Astrocyte (in vitro differentiated cells and primary cell): ENCODE results near the gene RAF1. TPM values are rescaled to one million over a fixed set of nuclear protein-coding genes. Genes with fewer than 3 reads are reported as not detected.

Source experiments
- DNase-seq: peaks from one replicate; pipeline ENCODE4 v3.0.0-alpha.2; 2010; ENCODE audit warnings: low read depth
- FAIRE-seq: peaks from 2 replicates; lab custom pipeline; 2011; peaks lifted over from hg19 to GRCh38; lab: Jason Lieb, UNC
- H2AFZ ChIP-seq: 2 replicates; pipeline ENCODE4 v1.6.0; 2012; ENCODE audit warnings: low read depth, low read length, inconsistent platforms
- H3K27ac ChIP-seq: 2 replicates; pipeline ENCODE4 v1.5.1; 2011; ENCODE audit warnings: low read depth, low read length, inconsistent platforms
- H3K27me3 ChIP-seq: 2 replicates; pipeline ENCODE4 v1.6.0; 2011; ENCODE audit warnings: low read length, inconsistent platforms; ENCODE audit not compliant: insufficient read depth
- H3K36me3 ChIP-seq: 2 replicates; pipeline ENCODE4 v1.5.1; 2011; ENCODE audit warnings: low read length, inconsistent platforms; ENCODE audit not compliant: insufficient read depth
- H3K4me1 ChIP-seq: 2 replicates; pipeline ENCODE4 v1.5.1; 2011; ENCODE audit warnings: low read length, inconsistent platforms; ENCODE audit not compliant: insufficient read depth
- H3K4me2 ChIP-seq: 2 replicates; pipeline ENCODE4 v1.6.0; 2012; ENCODE audit warnings: low read length, inconsistent platforms
- H3K4me3 ChIP-seq: 2 replicates; pipeline ENCODE4 v1.5.1; 2011; ENCODE audit warnings: low read depth, mild to moderate bottlenecking, low read length, inconsistent platforms; ENCODE audit not compliant: insufficient read depth
- H3K79me2 ChIP-seq: 2 replicates; pipeline ENCODE4 v1.6.0; 2012; ENCODE audit warnings: mild to moderate bottlenecking, low read length, inconsistent platforms; ENCODE audit not compliant: insufficient read depth
- H3K9ac ChIP-seq: 2 replicates; pipeline ENCODE4 v1.6.0; 2012; ENCODE audit warnings: mild to moderate bottlenecking, low read length, inconsistent platforms
- H3K9me3 ChIP-seq: 2 replicates; pipeline ENCODE4 v1.5.1; 2012; ENCODE audit warnings: low read depth, mild to moderate bottlenecking, low read length, inconsistent platforms; ENCODE audit not compliant: insufficient read depth
- H4K20me1 ChIP-seq: 2 replicates; pipeline ENCODE4 v1.6.0; 2012; ENCODE audit warnings: low read length, inconsistent platforms; ENCODE audit not compliant: insufficient read depth
- H3K27ac Mint-ChIP-seq: one replicate; pipeline ENCODE4 v1.8.0; 2021; ENCODE audit warnings: mild to moderate bottlenecking, mixed read lengths; ENCODE audit not compliant: unreplicated experiment
- H3K27me3 Mint-ChIP-seq: one replicate; pipeline ENCODE4 v1.8.0; 2021; ENCODE audit warnings: low read depth, mixed read lengths; ENCODE audit not compliant: unreplicated experiment
- H3K36me3 Mint-ChIP-seq: one replicate; pipeline ENCODE4 v1.8.0; 2021; ENCODE audit warnings: low read depth, mixed read lengths; ENCODE audit not compliant: unreplicated experiment
- H3K4me1 Mint-ChIP-seq: one replicate; pipeline ENCODE4 v1.8.0; 2021; ENCODE audit warnings: low read depth, mixed read lengths; ENCODE audit not compliant: unreplicated experiment
- H3K4me3 Mint-ChIP-seq: one replicate; pipeline ENCODE4 v1.8.0; 2021; ENCODE audit warnings: mild to moderate bottlenecking, moderate library complexity, mixed read lengths; ENCODE audit not compliant: unreplicated experiment
- H3K9me3 Mint-ChIP-seq: one replicate; pipeline ENCODE4 v1.8.0; 2021; ENCODE audit warnings: mild to moderate bottlenecking, mixed read lengths; ENCODE audit not compliant: unreplicated experiment
- CTCF ChIP-seq: IDR thresholded peaks from 2 replicates; pipeline ENCODE4 v1.5.1; 2011; ENCODE audit warnings: low read depth, mild to moderate bottlenecking, inconsistent platforms, low read length, moderate library complexity; ENCODE audit not compliant: insufficient read depth
- EZH2 ChIP-seq: IDR thresholded peaks from 2 replicates; pipeline ENCODE4 v1.6.1; 2012; ENCODE audit warnings: mild to moderate bottlenecking, low read length, inconsistent platforms; ENCODE audit not compliant: insufficient read depth
- total RNA-seq: library from RNA; stranded (reverse); gene quantifications from 2 replicates; pipeline ENCODE4 v1.2.1, GENCODE V29; 2021

The RAF1 gene
- total RNA-seq, 1 donor from 2014 or later: 80.9 TPM

GRCh38 chr3:12653747-12654146 lies 10.2 kb downstream of the RAF1 start:
- Histone ChIP-seq H3K9ac (no peak overlapping the region), H3K4me1 (peaks cover 8% of the 10 kb centered on the region), H3K79me2 (peaks cover 99% of the 10 kb centered on the region), H3K27ac (no peak overlapping the region), H3K4me3 (no peak overlapping the region), H4K20me1 (peaks cover 77% of the 10 kb centered on the region), H3K9me3 (no peaks in the 10 kb centered on the region), H3K36me3 (peaks cover 3% of the 10 kb centered on the region), H3K27me3 (no peaks in the 10 kb centered on the region), H3K4me2 (no peak overlapping the region), H2AFZ (no peak overlapping the region)
- Mint-ChIP-seq H3K4me3 (no peak overlapping the region), H3K27ac (no peak overlapping the region), H3K36me3 (peaks cover 3% of the 10 kb centered on the region), H3K4me1 (peaks cover 24% of the 10 kb centered on the region), H3K27me3 (no peaks in the 10 kb centered on the region), H3K9me3 (no peaks in the 10 kb centered on the region)
- no peak for DNase-seq
- FAIRE-seq: no peak
- TF ChIP-seq EZH2 (no peak), CTCF (no peak)

- DNase-seq (no peak), FAIRE-seq (no peak)
- H2AFZ ChIP-seq: no peak overlapping the region
- no peak overlapping the region for H3K27ac ChIP-seq
- H3K4me3 Mint-ChIP-seq: no peak overlapping the region
- no peaks in the 10 kb centered on the region for H3K36me3 ChIP-seq
- H3K79me2 ChIP-seq: peaks cover 92% of the 10 kb centered on the region
- H3K4me3 ChIP-seq: no peak overlapping the region
- no peaks in the 10 kb centered on the region for H3K9me3 Mint-ChIP-seq
- H3K9ac ChIP-seq: no peak overlapping the region
- peaks cover 14% of the 10 kb centered on the region for H3K4me1 ChIP-seq
- TF ChIP-seq CTCF (no peak), EZH2 (no peak)
- H4K20me1 ChIP-seq: peaks cover 71% of the 10 kb centered on the region
- H3K9me3 ChIP-seq: no peaks in the 10 kb centered on the region
- H3K4me1 Mint-ChIP-seq: peaks cover 28% of the 10 kb centered on the region
- H3K27ac Mint-ChIP-seq: no peak overlapping the region
- H3K27me3 Mint-ChIP-seq: no peaks in the 10 kb centered on the region
- H3K27me3 ChIP-seq: no peaks in the 10 kb centered on the region
- no peak overlapping the region for H3K4me2 ChIP-seq
- H3K36me3 Mint-ChIP-seq: peaks cover 3% of the 10 kb centered on the region
Measured at GRCh38 chr3:12648384-12648959, 15.4 kb downstream of the RAF1 start.

GRCh38 chr3:12644331-12644937 lies 19.5 kb downstream of the RAF1 start:
- Histone ChIP-seq H3K9me3 (no peaks in the 10 kb centered on the region), H3K27ac (peak overlapping the region; percentile 73), H3K27me3 (no peaks in the 10 kb centered on the region), H2AFZ (no peak overlapping the region), H4K20me1 (peaks cover 60% of the 10 kb centered on the region), H3K36me3 (no peaks in the 10 kb centered on the region), H3K4me3 (no peak overlapping the region), H3K9ac (peak overlapping the region; percentile 63), H3K4me1 (peaks cover 24% of the 10 kb centered on the region), H3K79me2 (peaks cover 86% of the 10 kb centered on the region), H3K4me2 (peak overlapping the region; percentile 58)
- Mint-ChIP-seq H3K27me3 (no peaks in the 10 kb centered on the region), H3K9me3 (no peaks in the 10 kb centered on the region), H3K36me3 (no peaks in the 10 kb centered on the region), H3K27ac (peak overlapping the region; percentile 78), H3K4me1 (peaks cover 33% of the 10 kb centered on the region), H3K4me3 (peak overlapping the region; percentile 54)
- FAIRE-seq (peak; percentile 84), DNase-seq (peak; percentile 88)
- TF ChIP-seq EZH2 (no peak), CTCF (no peak)
